CD4-positive, alpha-beta T cell (primary cell): ENCODE results near the gene SMIM44. TPM values are rescaled to one million over a fixed set of nuclear protein-coding genes. Genes with fewer than 3 reads are reported as not detected.

Experiments
- ATAC-seq: fragments of 200-7000 bp; cut with Tn5 transposase; one replicate; pipeline ENCODE4 v1.10.0; 2022; ENCODE audit warnings: mild to moderate bottlenecking; ENCODE audit not compliant: poor library complexity
- CTCF ChIA-PET: fragments of 350-600 bp; sonication (Branson Sonifier 250); formaldehyde crosslinking; loops from one replicate; lab custom pipeline; 2021; ENCODE audit warnings: antibody characterized with exemption, inconsistent platforms; lab: Charles Lee
- POLR2A ChIA-PET: fragments of 350-600 bp; sonication (Branson Sonifier 250); formaldehyde crosslinking; loops from one replicate; lab custom pipeline; 2021; ENCODE audit warnings: antibody characterized with exemption, inconsistent platforms; lab: Charles Lee
- DNase-seq, 14 experiments: peaks; one replicate each; pipeline ENCODE4 v3.0.0-alpha.2; 2013 to 2020; ENCODE audit warnings: mixed read lengths in 2 of 14
- H3K27ac ChIP-seq, 2 donors: one replicate each; pipeline versions ENCODE4 v1.5.1 to v1.7.0; 2013; ENCODE audit warnings: low read length in 2 of 2, low read depth in 1 of 2, mild to moderate bottlenecking in 1 of 2
- H3K27me3 ChIP-seq, 2 experiments: 1 replicate in 1 of 2; 2 replicates in 1 of 2; pipeline versions ENCODE4 v1.6.1 to v1.7.0; 2013; ENCODE audit warnings: low read length in 2 of 2, control low read depth in 1 of 2, mild to moderate bottlenecking in 1 of 2, moderate library complexity in 1 of 2; ENCODE audit not compliant: insufficient read depth in 2 of 2, control insufficient read depth in 1 of 2
- H3K36me3 ChIP-seq: one replicate; pipeline ENCODE4 v1.6.1; 2013; ENCODE audit warnings: low read length, control low read depth; ENCODE audit not compliant: insufficient read depth
- H3K4me1 ChIP-seq: one replicate; pipeline ENCODE4 v1.6.1; 2013; ENCODE audit warnings: low read length, control low read depth; ENCODE audit not compliant: insufficient read depth
- H3K4me3 ChIP-seq: one replicate; pipeline ENCODE4 v1.5.1; 2013; ENCODE audit warnings: mild to moderate bottlenecking, low read length, moderate library complexity
- H3K9me3 ChIP-seq, 2 experiments: 1 replicate in 1 of 2; 2 replicates in 1 of 2; pipeline versions ENCODE4 v1.6.1 to v1.7.0; 2013; ENCODE audit warnings: low read length in 2 of 2, mild to moderate bottlenecking in 2 of 2, control low read depth in 1 of 2, moderate library complexity in 1 of 2; ENCODE audit not compliant: control insufficient read depth in 1 of 2, insufficient read depth in 1 of 2
- H3K27ac Mint-ChIP-seq: one replicate; pipeline ENCODE4 v1.8.0; 2020; ENCODE audit warnings: mixed read lengths
- H3K27me3 Mint-ChIP-seq: one replicate; pipeline ENCODE4 v1.8.0; 2021; ENCODE audit warnings: mixed read lengths
- H3K36me3 Mint-ChIP-seq: one replicate; pipeline ENCODE4 v1.8.0; 2021; ENCODE audit warnings: low read depth, mixed read lengths
- H3K4me1 Mint-ChIP-seq: one replicate; pipeline ENCODE4 v1.8.0; 2021; ENCODE audit warnings: low read depth, mixed read lengths
- H3K4me3 Mint-ChIP-seq: one replicate; pipeline ENCODE4 v1.8.0; 2020; ENCODE audit warnings: mild to moderate bottlenecking, mixed read lengths
- H3K9me3 Mint-ChIP-seq: one replicate; pipeline ENCODE4 v1.8.0; 2020; ENCODE audit warnings: mixed read lengths
- intact Hi-C, 2 experiments: fragments of 100-400 bp; cut with DNase I in 1 of 2; cut with micrococcal nuclease in 1 of 2; formaldehyde crosslinking; loops; one replicate each; pipeline versions ENCODE4 v1.15.1 to v1.9.0; 2023 to 2025; cut with DNase I, micrococcal nuclease
- total RNA-seq, 174 experiments: library from RNA in 2 of 174; stranded (reverse) in 2 of 174; gene quantifications; one replicate each; pipeline ENCODE4 v1.2.3 and lab custom pipeline; 2021 to 2026
- TF ChIP-seq, protein P1 (sequence below): fragments of 200-600 bp; IDR thresholded peaks from one replicate; pipeline ENCODE4 v1.8.0; 2022; ENCODE audit warnings: antibody characterized with exemption, mild to moderate bottlenecking

Gene SMIM44
- total RNA-seq, 2 experiments from 2014 or later = not detected

- H3K4me3 ChIP-seq = no peak overlapping the region
- no peaks in the 10 kb centered on the region for H3K9me3 ChIP-seq
- Mint-ChIP-seq H3K36me3 (peaks cover 18% of the 10 kb centered on the region), H3K4me1 (peaks cover 41% of the 10 kb centered on the region), H3K27me3 (no peaks in the 10 kb centered on the region), H3K4me3 (no peak overlapping the region), H3K27ac (no peak overlapping the region), H3K9me3 (no peaks in the 10 kb centered on the region)
- POLR2A ChIA-PET = no interaction called here
- H3K36me3 ChIP-seq = peaks cover 43% of the 10 kb centered on the region
- DNase-seq (no peak), ATAC-seq (no peak)
- CTCF ChIA-PET = no interaction called here
- H3K27me3 ChIP-seq = no peaks in the 10 kb centered on the region
- TF ChIP-seq, protein P1, sequence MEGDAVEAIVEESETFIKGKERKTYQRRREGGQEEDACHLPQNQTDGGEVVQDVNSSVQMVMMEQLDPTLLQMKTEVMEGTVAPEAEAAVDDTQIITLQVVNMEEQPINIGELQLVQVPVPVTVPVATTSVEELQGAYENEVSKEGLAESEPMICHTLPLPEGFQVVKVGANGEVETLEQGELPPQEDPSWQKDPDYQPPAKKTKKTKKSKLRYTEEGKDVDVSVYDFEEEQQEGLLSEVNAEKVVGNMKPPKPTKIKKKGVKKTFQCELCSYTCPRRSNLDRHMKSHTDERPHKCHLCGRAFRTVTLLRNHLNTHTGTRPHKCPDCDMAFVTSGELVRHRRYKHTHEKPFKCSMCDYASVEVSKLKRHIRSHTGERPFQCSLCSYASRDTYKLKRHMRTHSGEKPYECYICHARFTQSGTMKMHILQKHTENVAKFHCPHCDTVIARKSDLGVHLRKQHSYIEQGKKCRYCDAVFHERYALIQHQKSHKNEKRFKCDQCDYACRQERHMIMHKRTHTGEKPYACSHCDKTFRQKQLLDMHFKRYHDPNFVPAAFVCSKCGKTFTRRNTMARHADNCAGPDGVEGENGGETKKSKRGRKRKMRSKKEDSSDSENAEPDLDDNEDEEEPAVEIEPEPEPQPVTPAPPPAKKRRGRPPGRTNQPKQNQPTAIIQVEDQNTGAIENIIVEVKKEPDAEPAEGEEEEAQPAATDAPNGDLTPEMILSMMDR = no peak
- peaks cover 30% of the 10 kb centered on the region for H3K4me1 ChIP-seq
- intact Hi-C loops = no loop called here
- no peak overlapping the region for H3K27ac ChIP-seq
These were observed 35.9 kb upstream of the SMIM44 start for GRCh38 chr19:3519126-3519525.

GRCh38 chr19:3518659-3519058 is 35.4 kb upstream of the SMIM44 start:
- Mint-ChIP-seq H3K4me1 (peaks cover 46% of the 10 kb centered on the region), H3K9me3 (no peaks in the 10 kb centered on the region), H3K27me3 (no peaks in the 10 kb centered on the region), H3K4me3 (no peak overlapping the region), H3K27ac (no peak overlapping the region), H3K36me3 (peaks cover 13% of the 10 kb centered on the region)
- intact Hi-C loops = no loop called here
- no peaks in the 10 kb centered on the region for H3K9me3 ChIP-seq
- peaks cover 41% of the 10 kb centered on the region for H3K36me3 ChIP-seq
- POLR2A ChIA-PET = no interaction called here
- H3K27ac ChIP-seq = no peak overlapping the region
- CTCF ChIA-PET = no interaction called here
- no peak for ATAC-seq
- H3K4me1 ChIP-seq = peaks cover 35% of the 10 kb centered on the region
- DNase-seq = no peak
- no peak overlapping the region for H3K4me3 ChIP-seq
- H3K27me3 ChIP-seq = no peaks in the 10 kb centered on the region
- TF ChIP-seq, protein P1 = no peak

DNA sequence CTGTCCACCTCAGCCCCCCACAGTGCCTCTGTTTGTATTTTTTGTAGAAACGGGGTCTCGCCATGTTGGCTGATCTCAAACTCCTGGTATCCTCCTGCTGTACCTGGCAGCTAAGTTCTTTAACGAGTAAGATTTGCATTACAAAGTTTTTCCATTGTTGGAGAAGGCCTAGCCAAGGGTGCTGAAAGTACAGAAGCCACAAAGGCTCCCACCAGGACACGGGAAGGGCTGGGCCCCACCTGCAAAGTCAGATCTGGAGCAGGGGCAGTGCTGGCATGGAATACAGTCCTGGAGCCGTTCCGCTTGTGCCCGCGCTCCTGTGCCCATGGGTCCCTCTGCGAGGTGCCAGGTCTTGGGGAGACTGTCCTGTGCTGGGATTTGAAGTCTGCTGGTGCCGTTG is 35.0 kb upstream of the SMIM44 start:
- H3K4me1 Mint-ChIP-seq = peaks cover 48% of the 10 kb centered on the region
- CTCF ChIA-PET = interaction anchor here (0.6 kb wide), 1 partner anchor 13 kb away, joined by 3 read pairs; no protein-coding TSS in a partner anchor

More for the DNA sequence above, 35.0 kb upstream of the SMIM44 start:
- TF ChIP-seq, protein P1 = no peak
- H3K27me3 Mint-ChIP-seq = no peaks in the 10 kb centered on the region
- no peak overlapping the region for H3K4me3 Mint-ChIP-seq
- intact Hi-C loops = no loop called here
- H3K27me3 ChIP-seq = no peaks in the 10 kb centered on the region
- no peak overlapping the region for H3K4me3 ChIP-seq
- peaks cover 38% of the 10 kb centered on the region for H3K4me1 ChIP-seq
- no peak for ATAC-seq
- H3K9me3 Mint-ChIP-seq = no peaks in the 10 kb centered on the region
- POLR2A ChIA-PET = no interaction called here
- H3K27ac ChIP-seq = no peak overlapping the region
- H3K27ac Mint-ChIP-seq = peak overlapping the region; percentile 30
- H3K36me3 ChIP-seq = peaks cover 36% of the 10 kb centered on the region
- H3K36me3 Mint-ChIP-seq = peaks cover 9% of the 10 kb centered on the region
- no peaks in the 10 kb centered on the region for H3K9me3 ChIP-seq
- DNase-seq = no peak
